ENCODE results near the gene ALS2CL.

ALS2CL gene

GRCh38 chr3:46668591-46668990, 24.9 kb downstream of the ALS2CL start:
- no peaks in the 10 kb centered on the region for H3K27me3 ChIP-seq (ENCODE audit: control insufficient read depth, insufficient read depth, low read length)
- H3K36me3 ChIP-seq (ENCODE audit: control insufficient read depth, insufficient read depth, low read length), result no peaks in the 10 kb centered on the region
- H3K9ac ChIP-seq (ENCODE audit: low read length), result no peak overlapping the region
- H3K27ac ChIP-seq (ENCODE audit: low read depth, low read length), result no peak overlapping the region
- H3K4me3 ChIP-seq (ENCODE audit: low read length), result no peak overlapping the region
- peaks cover 2% of the 10 kb centered on the region for H3K4me1 ChIP-seq (ENCODE audit: control insufficient read depth, insufficient read depth, low read length)

DNA sequence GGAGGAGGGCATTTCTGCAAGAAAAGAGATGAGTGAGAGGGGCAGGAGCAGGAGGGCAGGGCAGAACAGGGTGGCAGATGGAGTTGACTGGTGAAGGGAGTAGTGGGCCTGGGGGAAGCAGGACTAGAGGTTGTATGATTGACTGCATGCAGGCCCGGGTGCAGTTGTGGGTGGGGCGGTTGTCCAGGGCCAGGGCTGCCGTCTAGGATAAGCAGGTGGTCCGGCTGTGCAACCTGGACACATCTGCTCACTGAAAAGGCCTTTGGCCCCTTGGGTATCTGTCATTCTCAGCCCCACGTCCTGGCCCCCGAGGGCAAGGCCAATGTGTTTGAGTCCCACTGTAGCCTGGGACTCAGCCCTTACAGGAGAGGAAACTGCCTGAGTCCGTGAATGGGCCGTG, 25.4 kb downstream of the ALS2CL start:
- H3K27ac ChIP-seq (ENCODE audit: low read depth, low read length), result no peak overlapping the region
- H3K9ac ChIP-seq (ENCODE audit: low read length), result no peak overlapping the region
- H3K27me3 ChIP-seq (ENCODE audit: control insufficient read depth, insufficient read depth, low read length), result no peaks in the 10 kb centered on the region
- no peak overlapping the region for H3K4me3 ChIP-seq (ENCODE audit: low read length)
- H3K4me1 ChIP-seq (ENCODE audit: control insufficient read depth, insufficient read depth, low read length), result peaks cover 2% of the 10 kb centered on the region
- H3K36me3 ChIP-seq (ENCODE audit: control insufficient read depth, insufficient read depth, low read length), result no peaks in the 10 kb centered on the region

- Histone ChIP-seq H3K4me3 (ENCODE audit: low read length) (no peak overlapping the region), H3K27ac (ENCODE audit: low read depth, low read length) (no peak overlapping the region), H3K27me3 (ENCODE audit: control insufficient read depth, insufficient read depth, low read length) (no peaks in the 10 kb centered on the region), H3K9ac (ENCODE audit: low read length) (no peak overlapping the region), H3K4me1 (ENCODE audit: control insufficient read depth, insufficient read depth, low read length) (peaks cover 2% of the 10 kb centered on the region), H3K36me3 (ENCODE audit: control insufficient read depth, insufficient read depth, low read length) (no peaks in the 10 kb centered on the region)
Measured at GRCh38 chr3:46667657-46668056, 25.8 kb downstream of the ALS2CL start.

DNA sequence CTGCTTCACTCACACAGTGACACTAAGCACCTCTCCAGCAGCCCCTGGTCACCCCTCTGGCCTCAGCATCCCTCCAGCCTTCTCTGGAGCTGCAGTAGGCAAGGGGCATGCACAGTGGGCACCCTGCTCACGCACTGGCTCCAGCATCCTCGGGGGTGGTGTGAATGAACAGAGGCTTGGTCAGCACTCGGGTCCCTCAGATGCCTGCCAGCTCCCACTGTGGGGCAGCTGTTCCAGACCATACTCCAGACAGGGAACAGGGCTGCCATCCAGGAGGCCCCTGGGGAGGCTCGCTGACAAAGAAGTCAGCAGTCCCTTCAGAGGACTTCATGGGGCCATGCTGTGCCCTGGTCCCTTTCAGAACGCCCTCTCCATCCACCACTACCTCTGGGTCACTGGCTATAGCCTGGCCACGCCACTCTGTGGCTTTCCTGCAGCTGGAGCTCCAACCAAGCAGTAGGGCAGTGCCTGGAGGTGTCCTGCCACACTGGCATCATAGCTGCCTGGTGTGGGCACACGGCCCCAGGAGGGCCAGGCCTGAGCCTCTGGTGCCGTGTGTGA, 26.3 kb downstream of the ALS2CL start:
- no peaks in the 10 kb centered on the region for H3K27me3 ChIP-seq (ENCODE audit: control insufficient read depth, insufficient read depth, low read length)
- no peak overlapping the region for H3K9ac ChIP-seq (ENCODE audit: low read length)
- H3K36me3 ChIP-seq (ENCODE audit: control insufficient read depth, insufficient read depth, low read length), result no peaks in the 10 kb centered on the region
- no peak overlapping the region for H3K4me3 ChIP-seq (ENCODE audit: low read length)
- H3K4me1 ChIP-seq (ENCODE audit: control insufficient read depth, insufficient read depth, low read length), result peaks cover 2% of the 10 kb centered on the region
- H3K27ac ChIP-seq (ENCODE audit: low read depth, low read length), result no peak overlapping the region

DNA sequence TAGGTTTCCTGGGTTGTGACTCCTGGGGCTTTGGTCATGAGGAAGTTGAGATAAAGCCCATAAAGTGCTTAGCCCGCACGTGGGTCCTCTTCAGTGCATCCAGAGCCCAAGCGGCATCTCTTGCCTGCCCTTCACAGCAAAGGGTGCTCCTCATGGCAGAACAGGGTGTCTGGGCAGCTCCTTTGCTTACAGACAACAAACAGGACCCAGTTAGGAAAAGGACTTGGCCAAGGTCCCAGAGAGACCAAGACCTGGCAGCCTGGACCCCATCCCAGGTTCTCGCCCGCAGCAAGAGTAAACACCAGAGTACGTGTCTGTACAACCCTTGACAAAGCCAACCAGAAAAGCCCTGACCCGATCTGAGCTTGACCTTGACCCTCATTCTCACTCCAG, 27.0 kb downstream of the ALS2CL start:
- no peak overlapping the region for H3K27ac ChIP-seq (ENCODE audit: low read depth, low read length)
- H3K4me1 ChIP-seq (ENCODE audit: control insufficient read depth, insufficient read depth, low read length), result peaks cover 2% of the 10 kb centered on the region
- H3K4me3 ChIP-seq (ENCODE audit: low read length), result no peak overlapping the region
- H3K9ac ChIP-seq (ENCODE audit: low read length), result no peak overlapping the region
- no peaks in the 10 kb centered on the region for H3K27me3 ChIP-seq (ENCODE audit: control insufficient read depth, insufficient read depth, low read length)
- H3K36me3 ChIP-seq (ENCODE audit: control insufficient read depth, insufficient read depth, low read length), result no peaks in the 10 kb centered on the region

DNA sequence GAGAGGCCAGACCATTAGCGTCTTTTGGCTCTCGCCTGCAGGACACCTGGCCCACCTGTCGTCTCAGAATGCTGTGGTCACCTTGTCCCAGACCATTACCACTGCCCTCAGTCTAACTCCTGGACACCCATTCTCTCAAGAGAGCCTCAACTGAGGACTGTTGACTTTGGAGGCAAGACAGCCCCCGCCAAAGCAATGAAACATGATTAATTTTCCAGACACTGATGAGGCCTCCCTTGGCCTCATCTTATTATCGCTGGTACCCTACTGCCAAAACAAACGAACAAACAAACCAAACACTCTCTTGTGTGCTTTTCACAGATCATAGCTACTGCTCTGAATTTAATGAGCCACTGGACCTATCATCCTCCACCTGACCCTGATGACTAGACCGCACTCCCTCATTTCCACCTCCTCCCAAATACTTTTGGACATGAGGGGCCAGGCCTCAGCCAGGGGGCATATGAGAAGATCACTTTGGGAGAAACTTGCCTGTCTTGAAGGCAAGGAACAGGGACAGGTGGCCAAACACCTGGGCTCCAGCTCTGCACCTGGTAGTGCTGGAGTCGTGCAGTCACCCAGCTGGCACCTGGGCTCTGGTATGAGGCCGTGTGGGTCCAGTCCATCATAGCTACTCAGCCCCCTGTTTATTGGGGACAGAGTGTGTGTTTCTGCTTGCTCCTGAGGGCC, 27.6 kb downstream of the ALS2CL start:
- H3K27ac ChIP-seq (ENCODE audit: low read depth, low read length), result no peak overlapping the region
- no peak overlapping the region for H3K9ac ChIP-seq (ENCODE audit: low read length)
- no peak overlapping the region for H3K4me3 ChIP-seq (ENCODE audit: low read length)
- no peaks in the 10 kb centered on the region for H3K27me3 ChIP-seq (ENCODE audit: control insufficient read depth, insufficient read depth, low read length)
- H3K36me3 ChIP-seq (ENCODE audit: control insufficient read depth, insufficient read depth, low read length), result no peaks in the 10 kb centered on the region
- H3K4me1 ChIP-seq (ENCODE audit: control insufficient read depth, insufficient read depth, low read length), result peaks cover 2% of the 10 kb centered on the region

DNA sequence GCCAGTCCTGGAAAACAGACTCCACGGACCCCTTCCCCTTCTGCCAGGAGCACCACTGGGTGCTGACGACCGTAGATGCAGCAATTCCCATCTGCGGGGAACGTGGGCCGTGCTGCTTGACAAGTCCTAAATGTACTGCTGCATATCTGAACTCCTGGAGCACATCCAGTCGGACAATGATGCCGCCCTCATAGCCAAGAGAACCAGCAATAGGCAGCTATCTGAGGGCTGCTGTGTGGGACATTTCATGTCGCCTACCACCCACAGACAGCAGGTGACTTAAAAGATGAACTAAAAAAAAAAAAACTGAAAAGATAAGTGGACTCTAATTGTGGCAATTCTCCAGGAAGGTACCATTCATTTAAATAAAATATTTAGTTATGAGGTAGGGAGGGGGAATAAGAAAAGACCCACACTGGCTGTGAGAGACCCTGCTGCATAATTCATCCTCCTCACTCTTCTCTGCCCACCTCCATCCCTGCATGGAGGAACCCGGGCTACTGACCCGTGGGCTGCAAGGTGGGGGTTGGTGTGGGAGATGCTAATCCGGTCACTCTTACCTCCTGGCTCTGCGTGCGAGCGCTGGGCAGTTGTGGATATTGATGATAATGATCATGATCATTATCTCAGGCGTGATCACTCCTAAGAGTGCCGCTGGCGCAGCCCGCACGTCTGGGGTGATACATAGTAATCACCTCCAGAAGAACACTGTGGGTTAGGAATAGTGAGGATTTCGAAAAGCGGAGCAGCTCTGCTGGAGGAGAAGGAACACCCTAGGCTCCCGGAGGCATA, 28.3 kb downstream of the ALS2CL start:
- Histone ChIP-seq H3K27me3 (ENCODE audit: control insufficient read depth, insufficient read depth, low read length) (no peaks in the 10 kb centered on the region), H3K4me3 (ENCODE audit: low read length) (no peak overlapping the region), H3K36me3 (ENCODE audit: control insufficient read depth, insufficient read depth, low read length) (no peaks in the 10 kb centered on the region), H3K9ac (ENCODE audit: low read length) (no peak overlapping the region), H3K4me1 (ENCODE audit: control insufficient read depth, insufficient read depth, low read length) (peaks cover 2% of the 10 kb centered on the region), H3K27ac (ENCODE audit: low read depth, low read length) (no peak overlapping the region)

DNA sequence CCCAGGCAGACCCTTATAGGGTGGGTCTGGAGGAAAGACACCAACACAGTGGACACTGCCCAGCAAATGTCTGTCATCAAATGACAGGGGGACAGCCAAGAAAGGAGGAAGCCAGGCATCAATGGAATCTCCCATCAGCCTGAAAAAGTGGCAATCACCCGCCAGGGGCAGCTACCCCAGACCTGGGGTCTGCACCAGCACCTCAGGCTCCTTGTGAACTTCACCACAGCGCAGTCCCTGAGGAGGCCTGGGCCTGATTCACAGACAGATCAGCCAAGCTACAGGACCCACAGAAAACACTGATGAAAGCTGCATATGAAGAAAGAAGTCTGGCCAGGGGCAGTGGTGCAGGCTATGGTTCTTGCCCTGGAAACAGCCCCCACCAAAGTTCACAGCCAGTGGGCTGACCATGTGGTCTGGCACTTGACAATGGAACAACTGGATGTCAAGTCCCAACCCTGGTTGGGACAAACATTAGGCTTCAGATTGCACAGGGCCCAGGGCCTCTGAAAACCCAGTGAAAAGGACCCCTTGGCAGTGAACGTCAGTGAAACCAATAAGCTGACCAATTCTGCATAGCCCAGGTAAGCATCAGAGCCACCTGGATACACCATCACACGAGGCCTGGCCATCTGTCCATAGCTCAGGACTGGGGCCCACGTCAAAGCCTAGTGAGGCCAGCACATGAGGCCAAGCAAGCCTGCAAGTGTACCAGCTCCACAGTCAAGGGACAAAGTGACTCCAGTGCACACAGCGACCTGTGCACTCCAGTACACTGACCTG, 29.1 kb downstream of the ALS2CL start:
- H3K36me3 ChIP-seq (ENCODE audit: control insufficient read depth, insufficient read depth, low read length), result no peaks in the 10 kb centered on the region
- peaks cover 2% of the 10 kb centered on the region for H3K4me1 ChIP-seq (ENCODE audit: control insufficient read depth, insufficient read depth, low read length)
- H3K4me3 ChIP-seq (ENCODE audit: low read length), result no peak overlapping the region
- no peak overlapping the region for H3K27ac ChIP-seq (ENCODE audit: low read depth, low read length)
- H3K27me3 ChIP-seq (ENCODE audit: control insufficient read depth, insufficient read depth, low read length), result no peaks in the 10 kb centered on the region
- no peak overlapping the region for H3K9ac ChIP-seq (ENCODE audit: low read length)

GRCh38 chr3:46663591-46664135, 29.8 kb downstream of the ALS2CL start:
- peaks cover 2% of the 10 kb centered on the region for H3K4me1 ChIP-seq (ENCODE audit: control insufficient read depth, insufficient read depth, low read length)
- no peaks in the 10 kb centered on the region for H3K27me3 ChIP-seq (ENCODE audit: control insufficient read depth, insufficient read depth, low read length)
- no peak overlapping the region for H3K4me3 ChIP-seq (ENCODE audit: low read length)
- no peaks in the 10 kb centered on the region for H3K36me3 ChIP-seq (ENCODE audit: control insufficient read depth, insufficient read depth, low read length)
- no peak overlapping the region for H3K9ac ChIP-seq (ENCODE audit: low read length)
- no peak overlapping the region for H3K27ac ChIP-seq (ENCODE audit: low read depth, low read length)

DNA sequence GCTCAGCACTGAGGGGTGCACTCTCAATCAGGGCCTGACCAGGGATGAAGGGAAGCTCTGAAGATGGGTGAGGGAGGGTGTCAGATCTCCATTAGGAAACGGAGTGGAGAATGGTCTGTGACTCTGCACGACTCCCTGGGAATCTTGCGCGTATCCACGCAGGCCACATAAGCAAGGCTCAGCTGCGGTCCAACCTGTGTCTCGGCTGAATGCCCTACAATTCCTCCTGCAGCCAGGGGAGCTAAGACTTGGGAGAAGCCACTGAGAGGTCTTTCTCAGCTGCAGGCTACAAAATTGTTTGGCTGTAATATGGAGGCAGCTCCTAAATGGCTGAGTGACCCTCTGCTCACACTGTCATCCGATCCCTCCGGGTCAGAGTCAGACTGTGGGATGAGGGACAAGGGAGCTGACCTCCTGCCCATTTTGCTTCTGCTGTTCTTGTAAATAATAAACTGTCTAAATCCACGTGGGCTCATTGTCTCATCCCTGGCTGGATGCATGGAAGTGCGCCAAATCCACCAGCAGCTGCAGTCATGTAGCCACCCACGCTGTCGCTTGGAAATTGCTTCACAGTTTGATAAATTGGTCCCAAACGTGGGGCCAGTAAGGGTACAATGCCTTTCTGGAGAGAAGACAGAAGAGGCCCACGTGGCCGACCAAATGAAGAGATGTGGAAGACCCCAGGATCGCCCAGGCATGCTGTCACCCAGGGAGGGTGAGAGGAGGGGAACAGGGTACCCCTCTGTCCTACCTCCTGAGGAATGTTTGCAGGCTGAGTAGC, 30.5 kb downstream of the ALS2CL start:
- Histone ChIP-seq H3K9ac (ENCODE audit: low read length) (no peak overlapping the region), H3K4me3 (ENCODE audit: low read length) (no peak overlapping the region), H3K4me1 (ENCODE audit: control insufficient read depth, insufficient read depth, low read length) (peaks cover 2% of the 10 kb centered on the region), H3K27ac (ENCODE audit: low read depth, low read length) (no peak overlapping the region), H3K36me3 (ENCODE audit: control insufficient read depth, insufficient read depth, low read length) (no peaks in the 10 kb centered on the region), H3K27me3 (ENCODE audit: control insufficient read depth, insufficient read depth, low read length) (no peaks in the 10 kb centered on the region)

GRCh38 chr3:46661776-46662766, 31.4 kb downstream of the ALS2CL start:
- H3K27ac ChIP-seq (ENCODE audit: low read depth, low read length), result no peak overlapping the region
- peaks cover 2% of the 10 kb centered on the region for H3K4me1 ChIP-seq (ENCODE audit: control insufficient read depth, insufficient read depth, low read length)
- no peaks in the 10 kb centered on the region for H3K27me3 ChIP-seq (ENCODE audit: control insufficient read depth, insufficient read depth, low read length)
- H3K36me3 ChIP-seq (ENCODE audit: control insufficient read depth, insufficient read depth, low read length), result no peaks in the 10 kb centered on the region
- H3K9ac ChIP-seq (ENCODE audit: low read length), result no peak overlapping the region
- H3K4me3 ChIP-seq (ENCODE audit: low read length), result no peak overlapping the region

All from rectal smooth muscle tissue (tissue), 1 donor.